Measurements from ENCODE around the gene PAQR9. TPM values are rescaled to one million over a fixed set of nuclear protein-coding genes. Genes with fewer than 3 reads are reported as not detected.
A peak's percentile ranks its signal among the peaks of the same experiment; 100 is the strongest.

PAQR9 gene
- polyA plus RNA-seq, 1 donor (not counting 4 experiments of a cell fraction or from before 2014, with no cell fraction given) = not detected

DNA sequence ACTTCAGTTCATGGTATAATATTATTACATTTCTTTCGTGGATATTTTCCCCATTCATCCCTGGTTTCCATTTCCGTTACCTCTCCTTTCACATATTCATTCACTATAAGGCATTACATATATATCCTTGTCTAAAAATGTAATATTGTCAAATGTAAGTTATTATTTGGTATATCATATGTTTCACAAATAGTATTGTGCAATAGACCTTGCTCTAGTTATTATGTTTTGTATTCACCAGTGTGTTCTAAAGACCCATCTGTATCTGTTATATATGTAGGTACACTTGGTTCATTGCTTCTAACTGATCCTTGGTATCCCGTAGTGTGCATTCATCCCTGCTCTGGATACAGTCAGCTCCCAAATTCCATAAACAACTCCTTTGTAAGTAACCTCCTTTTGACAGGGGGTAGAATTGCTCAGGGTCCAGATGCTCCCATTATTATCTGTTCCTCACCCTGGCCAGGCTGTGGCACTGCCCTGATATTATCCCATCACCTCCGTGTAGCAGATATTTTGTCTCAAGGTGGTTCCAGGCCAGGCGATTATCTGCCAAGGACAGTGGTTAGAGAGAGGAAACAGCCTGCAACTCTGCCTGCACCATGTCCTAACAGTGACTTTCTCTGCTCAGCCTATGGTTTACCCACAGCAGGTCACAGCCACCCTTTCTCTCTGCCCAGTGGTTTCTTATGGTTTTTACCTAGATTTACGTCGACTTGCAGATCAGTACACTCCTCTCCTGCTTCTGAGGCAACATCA is 29.2 kb downstream of the PAQR9 start:
- FAIRE-seq = no peak

DNA sequence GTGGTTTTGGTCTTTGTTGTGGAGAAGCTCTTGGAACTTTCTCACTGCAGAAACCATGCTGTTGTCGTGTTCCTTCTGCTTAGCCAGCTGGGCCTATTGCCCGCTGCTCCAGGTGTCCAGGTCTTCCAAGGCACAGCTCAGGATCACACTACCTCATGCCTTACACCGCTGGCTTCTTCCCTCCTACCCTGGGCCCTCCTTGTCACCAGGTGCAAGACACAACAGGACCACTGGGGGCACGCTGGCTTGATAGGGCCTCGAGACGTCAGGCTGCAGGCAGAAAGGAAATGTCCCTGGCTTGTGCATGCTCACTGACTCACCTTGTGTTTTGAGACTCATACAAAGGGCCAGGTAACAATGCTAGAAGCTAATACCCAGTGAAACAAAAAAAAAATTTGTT is 32.3 kb downstream of the PAQR9 start:
- no peaks in the 10 kb centered on the region for H3K9me3 ChIP-seq (ENCODE audit: control insufficient read depth, low read depth, low read length)
- no peaks in the 10 kb centered on the region for H4K20me1 ChIP-seq (ENCODE audit: control insufficient read depth, extremely low read depth, insufficient read depth, low read length)
- DNase-seq (ENCODE audit: low read depth, low spot score) (no peak), FAIRE-seq (no peak)
- H3K9ac ChIP-seq (ENCODE audit: control insufficient read depth, extremely low read depth, insufficient read depth, low read length) = no peak overlapping the region
- no peak overlapping the region for H3K27ac ChIP-seq (ENCODE audit: control insufficient read depth, insufficient read depth, low read length)
- H3K9me1 ChIP-seq (ENCODE audit: control insufficient read depth, extremely low read depth, insufficient read depth, low read length) = no peaks in the 10 kb centered on the region
- no peaks in the 10 kb centered on the region for H3K27me3 ChIP-seq (ENCODE audit: control insufficient read depth, extremely low read depth, insufficient read depth, low read length)
- no peak for TF ChIP-seq EZH2 (IDR thresholded peaks at IDR 0.05; ENCODE audit: low read length)
- TF ChIP-seq, protein P1, sequence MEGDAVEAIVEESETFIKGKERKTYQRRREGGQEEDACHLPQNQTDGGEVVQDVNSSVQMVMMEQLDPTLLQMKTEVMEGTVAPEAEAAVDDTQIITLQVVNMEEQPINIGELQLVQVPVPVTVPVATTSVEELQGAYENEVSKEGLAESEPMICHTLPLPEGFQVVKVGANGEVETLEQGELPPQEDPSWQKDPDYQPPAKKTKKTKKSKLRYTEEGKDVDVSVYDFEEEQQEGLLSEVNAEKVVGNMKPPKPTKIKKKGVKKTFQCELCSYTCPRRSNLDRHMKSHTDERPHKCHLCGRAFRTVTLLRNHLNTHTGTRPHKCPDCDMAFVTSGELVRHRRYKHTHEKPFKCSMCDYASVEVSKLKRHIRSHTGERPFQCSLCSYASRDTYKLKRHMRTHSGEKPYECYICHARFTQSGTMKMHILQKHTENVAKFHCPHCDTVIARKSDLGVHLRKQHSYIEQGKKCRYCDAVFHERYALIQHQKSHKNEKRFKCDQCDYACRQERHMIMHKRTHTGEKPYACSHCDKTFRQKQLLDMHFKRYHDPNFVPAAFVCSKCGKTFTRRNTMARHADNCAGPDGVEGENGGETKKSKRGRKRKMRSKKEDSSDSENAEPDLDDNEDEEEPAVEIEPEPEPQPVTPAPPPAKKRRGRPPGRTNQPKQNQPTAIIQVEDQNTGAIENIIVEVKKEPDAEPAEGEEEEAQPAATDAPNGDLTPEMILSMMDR (optimal IDR thresholded peaks at IDR 0.05 in 1 of 3, IDR thresholded peaks at IDR 0.05 in 1 of 3, conservative IDR thresholded peaks at IDR 0.05 in 1 of 3; ENCODE audit: extremely low read depth in 1 of 3, insufficient read depth in 2 of 3, low read length in 3 of 3) = peak; percentile 12 to 31 (median 30)
- H3K4me3 ChIP-seq (ENCODE audit: control insufficient read depth in 2 of 3, extremely low read depth in 1 of 3, insufficient read depth in 2 of 3, low read depth in 1 of 3, low read length in 3 of 3) = no peak overlapping the region
- H3K4me2 ChIP-seq (ENCODE audit: control insufficient read depth, extremely low read depth, insufficient read depth, low read depth, low read length) = no peak overlapping the region
- H2AFZ ChIP-seq (ENCODE audit: control insufficient read depth, low read length) = no peak overlapping the region
- no peaks in the 10 kb centered on the region for H3K4me1 ChIP-seq (ENCODE audit: control insufficient read depth, extremely low read depth, insufficient read depth, low read length)
- H3K36me3 ChIP-seq (ENCODE audit: control insufficient read depth in 2 of 2, extremely low read depth in 1 of 2, insufficient read depth in 2 of 2, low read length in 2 of 2) = no peaks in the 10 kb centered on the region
- dilution Hi-C loops (cut with MboI; ENCODE audit: extremely low pct_ligation_motif_present, low sequenced_read_pairs) = no loop called here
- no peaks in the 10 kb centered on the region for H3K79me2 ChIP-seq (ENCODE audit: control insufficient read depth, insufficient read depth, low read length)

More for the DNA sequence above, 29.2 kb downstream of the PAQR9 start:
- H3K79me2 ChIP-seq (ENCODE audit: control insufficient read depth, insufficient read depth, low read length) = no peaks in the 10 kb centered on the region
- DNase-seq (ENCODE audit: low read depth, low spot score) = no peak
- no peak overlapping the region for H3K27ac ChIP-seq (ENCODE audit: control insufficient read depth, insufficient read depth, low read length)
- TF ChIP-seq EZH2 (IDR thresholded peaks at IDR 0.05; ENCODE audit: low read length) = no peak
- TF ChIP-seq, protein P1 (optimal IDR thresholded peaks at IDR 0.05 in 1 of 3, IDR thresholded peaks at IDR 0.05 in 1 of 3, conservative IDR thresholded peaks at IDR 0.05 in 1 of 3; ENCODE audit: extremely low read depth in 1 of 3, insufficient read depth in 2 of 3, low read length in 3 of 3) = no peak
- H3K4me3 ChIP-seq (ENCODE audit: control insufficient read depth in 2 of 3, extremely low read depth in 1 of 3, insufficient read depth in 2 of 3, low read depth in 1 of 3, low read length in 3 of 3) = no peak overlapping the region
- H3K9ac ChIP-seq (ENCODE audit: control insufficient read depth, extremely low read depth, insufficient read depth, low read length) = no peak overlapping the region
- no peaks in the 10 kb centered on the region for H3K4me1 ChIP-seq (ENCODE audit: control insufficient read depth, extremely low read depth, insufficient read depth, low read length)
- no peak overlapping the region for H2AFZ ChIP-seq (ENCODE audit: control insufficient read depth, low read length)
- dilution Hi-C loops (cut with MboI; ENCODE audit: extremely low pct_ligation_motif_present, low sequenced_read_pairs) = no loop called here
- no peak overlapping the region for H3K4me2 ChIP-seq (ENCODE audit: control insufficient read depth, extremely low read depth, insufficient read depth, low read depth, low read length)
- no peaks in the 10 kb centered on the region for H3K36me3 ChIP-seq (ENCODE audit: control insufficient read depth in 2 of 2, extremely low read depth in 1 of 2, insufficient read depth in 2 of 2, low read length in 2 of 2)
- no peaks in the 10 kb centered on the region for H3K27me3 ChIP-seq (ENCODE audit: control insufficient read depth, extremely low read depth, insufficient read depth, low read length)
- H4K20me1 ChIP-seq (ENCODE audit: control insufficient read depth, extremely low read depth, insufficient read depth, low read length) = no peaks in the 10 kb centered on the region
- no peaks in the 10 kb centered on the region for H3K9me3 ChIP-seq (ENCODE audit: control insufficient read depth, low read depth, low read length)
- H3K9me1 ChIP-seq (ENCODE audit: control insufficient read depth, extremely low read depth, insufficient read depth, low read length) = no peaks in the 10 kb centered on the region

Measured in keratinocyte (primary cell).